GM19193 (cell line): ENCODE data around the gene GRIN3A.

ENCODE experiments used
- POLR2A ChIP-seq: IDR thresholded peaks from 4 replicates; pipeline ENCODE4 v1.6.1; 2011; ENCODE audit not compliant: insufficient read depth, insufficient read length; ENCODE audit errors: extremely low read depth

The GRIN3A gene

DNA sequence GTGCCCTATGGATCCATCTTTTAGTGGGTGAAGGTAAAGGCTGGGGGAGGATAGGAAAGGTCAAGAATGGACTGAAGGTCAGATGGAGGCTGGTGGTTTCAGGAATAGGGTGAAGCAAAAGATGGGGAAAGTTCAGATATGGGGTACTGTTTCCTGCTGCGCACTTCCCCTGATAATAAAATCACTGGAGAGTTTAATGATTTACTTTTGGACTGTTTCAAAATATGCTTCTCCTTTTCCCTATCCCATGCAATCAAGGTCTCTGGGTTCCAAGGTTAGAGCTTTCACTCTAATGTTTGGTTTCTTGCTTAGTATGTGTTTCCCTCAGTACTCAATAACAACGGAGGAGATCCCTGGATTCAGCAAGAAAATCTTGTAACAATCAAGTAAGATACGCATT lies 132.9 kb downstream of the GRIN3A start:
- TF ChIP-seq POLR2A, result no peak

DNA sequence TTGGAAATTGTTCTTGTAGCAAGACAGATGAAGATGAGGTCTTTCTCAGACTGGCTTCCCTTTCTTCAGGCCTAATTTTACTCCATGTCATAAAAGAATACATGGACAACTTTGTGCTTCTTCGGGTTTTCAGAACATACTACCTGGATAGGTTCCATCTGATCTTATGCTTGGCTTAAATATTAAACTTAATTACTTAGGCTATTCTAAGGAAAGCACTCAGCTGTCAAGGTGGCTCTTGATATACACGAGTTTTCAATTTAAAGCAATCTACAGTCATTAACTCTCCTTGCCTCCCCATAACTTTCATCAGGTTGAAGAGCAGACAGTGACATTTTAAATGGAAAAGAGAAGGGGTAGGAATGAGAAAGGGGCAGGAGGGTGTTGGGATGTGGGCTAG lies 134.2 kb downstream of the GRIN3A start:
- no peak for TF ChIP-seq POLR2A

DNA sequence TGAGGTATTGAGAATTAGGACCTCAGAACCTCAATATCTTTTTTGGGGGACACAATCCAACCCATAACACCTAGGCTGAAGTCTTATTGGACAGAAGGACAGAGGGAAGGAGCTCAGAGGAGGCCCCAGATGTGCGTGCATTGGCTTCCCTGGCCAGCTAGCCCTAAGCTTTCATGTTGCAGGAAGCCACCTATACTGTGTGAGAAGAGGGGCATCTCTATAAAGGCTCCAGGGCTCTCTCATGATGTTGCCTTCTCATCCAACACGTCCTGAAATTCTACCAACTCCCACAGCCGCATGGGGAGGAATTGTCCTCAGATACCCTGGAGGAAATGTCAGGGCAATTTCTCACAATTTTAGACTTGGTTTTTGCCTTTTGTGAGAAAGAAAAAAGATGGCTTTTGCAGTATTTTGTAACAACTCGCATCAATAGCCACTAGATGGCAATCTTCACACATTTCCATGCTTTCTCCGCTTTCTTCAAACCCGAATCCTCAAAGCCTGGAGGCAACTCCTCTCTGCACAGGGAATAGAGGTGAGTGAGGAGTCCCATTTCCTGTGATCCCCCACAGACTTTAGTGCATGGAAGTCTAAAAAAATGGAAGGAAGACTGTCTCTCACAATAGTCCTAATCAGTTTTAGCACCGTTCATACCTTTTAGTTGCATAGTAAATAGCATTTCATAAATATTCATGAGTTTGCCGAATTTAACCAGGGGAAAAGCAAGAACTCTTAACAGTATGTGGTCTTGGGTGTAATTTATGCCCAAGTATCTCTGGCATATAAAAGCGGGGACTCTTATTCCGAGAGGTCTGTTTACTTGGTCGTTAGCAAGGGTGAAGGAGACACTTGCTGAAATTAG lies 136.3 kb downstream of the GRIN3A start:
- TF ChIP-seq POLR2A, result no peak

DNA sequence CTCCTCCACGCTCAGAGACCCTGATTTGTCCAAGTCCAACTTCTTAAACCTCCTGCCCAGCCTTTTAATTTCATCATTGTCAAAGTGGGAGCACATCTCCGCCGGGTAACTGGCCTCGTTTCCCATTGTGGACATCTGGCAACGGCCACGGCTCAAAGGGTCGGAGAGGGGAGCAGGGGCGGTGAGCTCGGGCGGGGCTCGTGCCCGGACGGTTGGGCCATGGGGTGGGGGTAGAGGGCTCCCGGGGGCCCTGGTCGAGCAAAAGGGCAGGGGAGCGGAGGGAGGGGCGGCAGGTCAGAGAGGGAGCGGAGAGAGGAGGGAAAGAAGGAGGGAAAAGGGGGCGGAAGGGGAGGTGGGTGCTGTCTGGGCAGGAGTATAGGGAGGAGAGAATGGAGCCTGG lies 143.7 kb downstream of the GRIN3A start, which contains the start of gene PPP3R2:
Gene PPP3R2, minus strand, starts transcription at position 174 of the 400 bp plus-strand sequence. Its CDS starts 48 bp downstream, at position 126.
- no peak for TF ChIP-seq POLR2A

DNA sequence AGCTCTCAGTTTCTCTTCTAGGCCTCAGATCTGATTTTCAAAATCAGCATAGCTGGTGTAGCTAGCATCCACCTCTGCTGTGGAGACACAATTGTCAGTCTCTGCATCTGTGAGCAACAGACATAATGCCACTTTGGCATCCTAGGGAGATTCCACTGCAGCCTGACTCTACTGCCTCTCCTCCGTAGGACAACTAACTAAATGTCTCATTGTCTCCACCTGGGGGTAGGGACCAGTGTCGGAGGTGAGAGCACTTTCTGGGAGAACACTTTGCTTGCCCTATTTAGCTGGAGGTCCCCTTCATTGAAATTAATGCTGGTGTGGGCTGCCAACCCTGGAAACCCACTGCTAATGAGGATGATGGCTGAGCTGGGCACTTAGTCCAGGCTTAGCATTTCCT lies 145.1 kb downstream of the GRIN3A start:
- no peak for TF ChIP-seq POLR2A

DNA sequence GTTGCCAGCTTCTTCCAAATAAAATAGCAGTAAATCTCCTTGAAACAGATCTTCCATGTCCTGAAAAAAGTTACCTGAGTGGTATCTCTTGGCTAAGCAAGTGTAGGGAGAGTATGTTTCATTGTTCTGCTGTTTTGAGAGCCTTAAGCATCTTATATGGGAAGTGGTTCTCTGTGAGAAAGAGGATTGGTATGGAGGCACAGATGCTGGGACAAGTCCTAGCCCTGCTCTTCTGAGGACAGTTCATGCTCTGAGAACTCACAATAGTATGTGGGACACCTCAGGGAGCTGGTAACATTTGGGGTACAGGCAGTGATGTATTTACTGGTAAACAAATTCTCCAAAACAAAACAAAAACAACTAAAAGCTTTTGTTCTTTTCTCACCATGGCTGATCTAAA lies 145.7 kb downstream of the GRIN3A start:
- no peak for TF ChIP-seq POLR2A

DNA sequence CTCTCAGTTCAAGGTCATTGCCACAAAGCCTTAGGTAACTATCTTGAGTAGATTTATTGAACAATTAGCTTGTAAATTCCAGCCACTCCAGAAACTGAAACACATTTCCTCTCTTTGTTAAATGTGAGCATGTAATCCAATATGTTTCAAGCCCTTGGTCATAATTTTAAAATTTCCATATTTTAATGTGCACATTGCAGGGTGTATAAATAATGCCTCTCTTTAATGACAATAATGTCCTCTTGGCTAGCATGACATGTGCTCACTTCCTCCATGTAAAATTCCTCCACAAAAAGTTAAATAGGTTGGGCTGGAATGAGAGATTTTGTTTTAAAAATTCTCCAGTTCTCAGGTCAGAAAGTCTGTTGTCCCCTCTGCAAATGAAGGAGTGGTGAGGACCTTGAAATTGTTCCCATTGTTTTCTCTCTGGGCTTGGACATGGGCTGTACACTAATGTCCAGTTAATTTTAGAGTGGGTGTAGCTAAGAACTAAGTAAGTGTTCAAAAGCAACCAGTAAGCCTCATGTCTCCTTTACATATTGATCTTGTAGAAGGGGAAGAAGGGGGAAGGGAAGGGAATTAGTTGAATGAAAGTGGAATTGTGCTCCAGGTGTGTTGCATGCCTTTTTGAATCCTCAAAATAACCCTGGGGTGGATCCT lies 146.5 kb downstream of the GRIN3A start:
- no peak for TF ChIP-seq POLR2A

DNA sequence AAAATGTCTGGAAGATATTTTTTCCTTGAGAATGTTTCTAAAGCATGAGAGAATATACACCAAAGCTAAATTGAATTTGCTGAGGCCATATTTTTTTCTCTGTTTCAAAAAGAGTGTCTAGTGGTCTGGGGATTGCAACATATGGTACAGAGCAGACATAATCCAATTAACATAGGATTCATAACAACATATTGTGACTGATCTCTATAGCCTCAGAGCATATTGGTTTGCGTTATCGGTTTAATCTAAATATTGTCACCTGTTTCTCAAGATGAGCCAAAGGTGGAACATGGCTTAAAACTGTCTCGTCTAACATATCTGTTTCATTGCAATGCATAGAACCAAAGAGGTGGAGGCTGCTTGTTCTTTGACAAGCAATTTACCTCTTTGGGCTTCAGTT lies 147.5 kb downstream of the GRIN3A start:
- no peak for TF ChIP-seq POLR2A

DNA sequence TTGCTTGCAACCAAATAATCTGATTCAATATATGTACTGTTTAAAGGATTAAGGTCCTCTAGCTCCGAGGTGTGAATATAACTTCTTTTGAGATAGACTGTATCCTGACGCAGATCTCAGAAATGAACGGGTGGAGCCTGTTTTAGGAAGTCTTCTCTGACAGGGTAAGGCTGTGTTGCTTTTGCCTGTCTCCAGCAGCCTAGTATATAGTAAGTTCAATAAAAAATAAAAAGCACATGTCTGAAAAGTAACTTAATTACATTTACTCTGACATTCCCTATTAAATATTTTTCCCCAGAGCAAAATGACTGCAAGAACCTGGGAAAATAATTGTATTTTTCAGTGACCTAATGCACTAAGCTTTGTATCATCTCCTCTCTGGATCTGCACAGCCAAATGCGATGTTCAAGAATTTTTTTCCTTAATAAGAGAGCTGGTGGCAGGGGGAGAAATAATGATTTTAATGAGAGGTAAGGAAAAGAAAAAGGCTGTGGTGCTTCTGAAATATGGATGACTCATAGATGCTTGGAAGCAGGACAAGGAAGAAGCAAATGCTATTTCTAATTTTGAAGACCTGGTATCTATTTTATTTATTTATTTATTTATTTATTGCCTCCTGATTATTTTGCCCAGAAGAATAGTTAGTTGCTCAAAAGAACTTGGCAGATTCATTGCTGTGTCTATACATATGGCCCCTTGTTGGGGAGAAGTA lies 151.0 kb downstream of the GRIN3A start:
- no peak for TF ChIP-seq POLR2A

DNA sequence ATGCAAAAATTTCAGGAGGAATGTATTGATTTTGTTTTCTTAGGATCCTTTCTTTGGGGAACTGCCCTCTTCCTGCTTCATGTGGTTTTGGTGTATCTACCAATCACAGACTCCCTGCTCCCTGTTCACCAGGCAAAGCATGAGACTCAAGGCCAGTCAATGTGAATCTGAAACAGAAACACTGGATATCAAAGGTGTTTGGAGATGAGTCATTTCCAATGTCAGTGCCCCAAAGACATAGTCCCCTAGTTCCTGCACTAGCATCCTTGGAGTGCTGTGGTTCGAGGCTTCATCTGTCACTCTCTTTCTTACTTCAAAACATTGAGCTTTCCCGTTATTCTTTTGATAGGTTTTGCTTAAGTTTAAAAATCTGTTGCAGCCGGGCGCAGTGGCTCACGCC lies 151.8 kb downstream of the GRIN3A start:
- no peak for TF ChIP-seq POLR2A

DNA sequence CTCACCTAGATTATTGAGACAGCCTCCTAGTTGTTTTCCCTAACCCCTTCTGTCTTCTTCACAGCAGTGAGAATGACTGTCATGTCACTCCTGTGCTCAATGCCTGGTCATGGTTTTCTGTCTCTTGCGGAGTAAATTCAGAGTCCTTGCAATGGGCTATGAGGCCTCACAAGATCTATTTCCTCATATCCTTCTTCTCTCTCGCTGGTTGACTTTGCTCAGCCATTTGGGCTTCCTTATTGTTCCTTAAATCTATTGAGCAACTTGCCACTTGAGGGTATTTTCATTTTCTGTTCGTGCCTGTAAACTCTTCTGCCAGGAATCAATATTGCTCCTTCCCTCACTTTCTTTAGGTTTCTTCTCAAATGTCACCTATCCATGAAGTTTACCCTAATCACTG lies 152.7 kb downstream of the GRIN3A start:
- no peak for TF ChIP-seq POLR2A

DNA sequence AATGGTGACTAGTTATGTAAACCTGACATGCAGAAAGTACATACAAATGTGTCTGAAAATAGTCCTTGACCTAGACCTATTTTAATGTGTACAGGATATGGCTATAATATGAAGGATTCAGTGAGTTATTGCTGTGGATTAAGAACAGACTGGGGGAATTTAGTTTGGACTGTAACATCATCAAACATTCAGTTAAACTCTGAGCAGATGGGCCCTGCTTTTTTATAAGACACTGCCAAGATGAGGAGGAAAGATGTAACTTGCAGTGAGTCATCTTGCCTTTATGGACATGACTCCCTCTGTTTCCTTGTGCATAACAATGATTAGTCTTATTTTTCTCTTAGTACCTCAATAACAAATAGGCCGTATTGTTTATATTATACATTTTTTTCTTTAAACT lies 155.9 kb downstream of the GRIN3A start:
- no peak for TF ChIP-seq POLR2A

DNA sequence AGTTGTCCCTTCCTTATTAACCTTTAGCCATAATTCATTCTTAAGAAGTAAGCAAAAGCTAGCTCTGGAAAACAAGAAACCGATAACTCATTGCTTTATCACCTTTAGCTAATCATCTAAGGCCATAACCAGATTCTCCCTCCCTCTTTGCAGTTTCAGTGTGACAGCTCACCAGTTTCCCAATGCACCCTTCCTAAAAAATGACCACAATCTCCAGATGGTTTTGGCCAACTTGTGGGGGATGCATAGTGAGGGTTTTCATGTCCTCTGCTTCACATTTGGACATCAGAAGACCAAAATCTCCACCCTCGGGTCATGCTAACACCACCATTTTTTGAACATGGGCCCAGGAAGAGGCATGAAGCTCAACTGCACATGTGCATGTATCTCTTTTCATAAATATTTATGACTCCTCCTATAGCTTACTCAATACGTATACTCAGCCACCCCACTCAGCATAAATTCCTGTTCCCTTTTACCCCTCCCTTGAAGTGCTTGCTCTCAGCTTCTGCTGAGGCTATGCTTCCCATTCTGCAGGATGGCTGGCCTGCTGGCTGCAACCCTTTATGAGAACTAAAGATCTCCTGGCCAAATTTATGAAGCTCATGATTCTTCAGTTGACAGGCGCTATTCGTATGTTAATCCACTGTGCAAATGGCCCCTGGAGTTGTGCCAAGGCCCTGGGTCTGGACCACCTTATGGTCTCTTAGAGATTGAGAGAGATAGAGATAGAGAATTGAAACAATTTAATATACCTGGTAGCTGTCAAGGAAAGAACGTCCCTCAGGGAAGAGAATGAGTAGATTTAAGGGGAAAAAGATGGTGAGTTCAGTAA lies 158.5 kb downstream of the GRIN3A start:
- no peak for TF ChIP-seq POLR2A

DNA sequence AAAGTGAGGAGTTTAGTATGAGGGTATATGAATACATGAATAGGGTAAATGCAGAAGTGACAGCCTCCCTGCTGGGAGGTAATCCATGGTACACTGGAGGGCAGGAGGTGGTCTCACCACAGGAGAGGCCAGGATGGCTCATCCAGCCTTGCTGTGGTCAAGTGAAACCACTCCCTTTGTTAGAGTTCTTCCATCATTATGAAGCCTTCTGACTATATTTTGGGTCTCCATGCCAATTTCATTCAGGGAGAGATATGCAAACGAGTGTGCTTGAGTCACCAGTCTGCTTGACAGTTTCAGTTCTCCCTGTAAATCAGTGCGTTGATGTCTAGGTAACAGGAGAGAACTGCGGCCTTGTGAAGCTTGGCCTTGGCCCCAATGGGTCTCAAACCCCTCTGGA lies 160.1 kb downstream of the GRIN3A start:
- TF ChIP-seq POLR2A, result no peak
